Skeletal muscle cell (primary cell): ENCODE measurements around the gene KCNMA1.
A peak's percentile ranks its signal among the peaks of the same experiment; 100 is the strongest.

Experiments used
- DNase-seq: peaks from one replicate; pipeline ENCODE4 v3.0.0-alpha.2; 2010; ENCODE audit warnings: low read depth
- H3K4me3 ChIP-seq: 2 replicates; pipeline ENCODE4 v1.5.1; 2011; ENCODE audit warnings: low read depth, mild to moderate bottlenecking, control low read depth, low read length, moderate library complexity

Gene KCNMA1

GRCh38 chr10:77156406-77156879 is 481.2 kb downstream of the KCNMA1 start:
- H3K4me3 ChIP-seq, result no peak overlapping the region
- DNase-seq, result peak; percentile 25

GRCh38 chr10:77152256-77152655 is 485.4 kb downstream of the KCNMA1 start:
- H3K4me3 ChIP-seq, result no peak overlapping the region
- no peak for DNase-seq

- DNase-seq, result no peak
Measured at GRCh38 chr10:77151408-77151807, 486.2 kb downstream of the KCNMA1 start.

GRCh38 chr10:77149706-77150105 is 487.9 kb downstream of the KCNMA1 start:
- no peak for DNase-seq
- no peak overlapping the region for H3K4me3 ChIP-seq

More at GRCh38 chr10:77151408-77151807, 486.2 kb downstream of the KCNMA1 start:
- H3K4me3 ChIP-seq, result no peak overlapping the region

- H3K4me3 ChIP-seq, result no peak overlapping the region
- no peak for DNase-seq
Measured at GRCh38 chr10:77149001-77149400, 488.6 kb downstream of the KCNMA1 start.

- H3K4me3 ChIP-seq, result no peak overlapping the region
- no peak for DNase-seq
Measured at GRCh38 chr10:77147871-77148270, 489.7 kb downstream of the KCNMA1 start.

GRCh38 chr10:77146712-77147336 is 490.8 kb downstream of the KCNMA1 start:
- DNase-seq, result no peak
- no peak overlapping the region for H3K4me3 ChIP-seq

- no peak overlapping the region for H3K4me3 ChIP-seq
- DNase-seq, result no peak
Measured at GRCh38 chr10:77144656-77145055, 493.0 kb downstream of the KCNMA1 start.

- no peak for DNase-seq
- H3K4me3 ChIP-seq, result no peak overlapping the region
Measured at GRCh38 chr10:77139252-77140160, 498.1 kb downstream of the KCNMA1 start.

GRCh38 chr10:77138541-77138940 is 499.1 kb downstream of the KCNMA1 start:
- DNase-seq, result no peak
- no peak overlapping the region for H3K4me3 ChIP-seq

GRCh38 chr10:77135555-77135954 is 502.1 kb downstream of the KCNMA1 start:
- no peak for DNase-seq
- no peak overlapping the region for H3K4me3 ChIP-seq

- DNase-seq, result peak; percentile 13
- no peak overlapping the region for H3K4me3 ChIP-seq
Measured at GRCh38 chr10:77131214-77131613, 506.4 kb downstream of the KCNMA1 start.

GRCh38 chr10:77127243-77127642 is 510.4 kb downstream of the KCNMA1 start:
- no peak overlapping the region for H3K4me3 ChIP-seq

GRCh38 chr10:77125231-77125630 is 512.4 kb downstream of the KCNMA1 start:
- no peak overlapping the region for H3K4me3 ChIP-seq
- no peak for DNase-seq

More at GRCh38 chr10:77127243-77127642, 510.4 kb downstream of the KCNMA1 start:
- no peak for DNase-seq

GRCh38 chr10:77123330-77123729 is 514.3 kb downstream of the KCNMA1 start:
- H3K4me3 ChIP-seq, result no peak overlapping the region
- no peak for DNase-seq

GRCh38 chr10:77121829-77122228 is 515.8 kb downstream of the KCNMA1 start:
- H3K4me3 ChIP-seq, result no peak overlapping the region
- no peak for DNase-seq

- DNase-seq, result no peak
- no peak overlapping the region for H3K4me3 ChIP-seq
Measured at GRCh38 chr10:77120666-77121376, 516.8 kb downstream of the KCNMA1 start.

GRCh38 chr10:77120012-77120411 is 517.6 kb downstream of the KCNMA1 start:
- H3K4me3 ChIP-seq, result no peak overlapping the region
- no peak for DNase-seq

GRCh38 chr10:77118603-77119282 is 518.9 kb downstream of the KCNMA1 start:
- no peak overlapping the region for H3K4me3 ChIP-seq
- DNase-seq, result no peak
